Stimulated activated CD8-positive, alpha-beta memory T cell treated with anti-CD3 and anti-CD28 coated beads, Interleukin-12 subunit alpha, Interleukin-12 subunit beta, amount 100 ng/mL, for 4 hours (primary cell): ENCODE data around the gene SPPL3.

Experiments used
- DNase-seq: peaks from one replicate; pipeline ENCODE4 v3.0.0-alpha.2; 2020; ENCODE audit warnings: low read depth

The SPPL3 gene

GRCh38 chr12:120784804-120785203, 119.4 kb downstream of the SPPL3 start:
- no peak for DNase-seq

- no peak for DNase-seq
Observed at GRCh38 chr12:120783197-120783596, 121.0 kb downstream of the SPPL3 start.

GRCh38 chr12:120775862-120776552, 128.2 kb downstream of the SPPL3 start:
- DNase-seq = no peak

GRCh38 chr12:120774169-120774916, 129.8 kb downstream of the SPPL3 start:
- no peak for DNase-seq

GRCh38 chr12:120771097-120771496, 133.1 kb downstream of the SPPL3 start:
- DNase-seq = no peak

- DNase-seq = no peak
Observed at GRCh38 chr12:120767071-120768024, 136.8 kb downstream of the SPPL3 start.

- DNase-seq = no peak
Observed at GRCh38 chr12:120766566-120766965, 137.6 kb downstream of the SPPL3 start.

GRCh38 chr12:120764816-120765215, 139.3 kb downstream of the SPPL3 start:
- no peak for DNase-seq

- DNase-seq = no peak
Observed at GRCh38 chr12:120763250-120763649, 140.9 kb downstream of the SPPL3 start.

- no peak for DNase-seq
Observed at GRCh38 chr12:120762086-120762485, 142.1 kb downstream of the SPPL3 start.

GRCh38 chr12:120761519-120761934, 142.6 kb downstream of the SPPL3 start:
- DNase-seq = no peak

- no peak for DNase-seq
Observed at GRCh38 chr12:120760349-120761254, 143.6 kb downstream of the SPPL3 start.

GRCh38 chr12:120759591-120760348, 144.4 kb downstream of the SPPL3 start:
- no peak for DNase-seq

- no peak for DNase-seq
Observed at GRCh38 chr12:120758798-120759590, 145.2 kb downstream of the SPPL3 start.

- DNase-seq = no peak
Observed at GRCh38 chr12:120757949-120758348, 146.2 kb downstream of the SPPL3 start.

GRCh38 chr12:120757226-120757742, 146.9 kb downstream of the SPPL3 start:
- no peak for DNase-seq

GRCh38 chr12:120755269-120755668, 148.9 kb downstream of the SPPL3 start:
- no peak for DNase-seq

GRCh38 chr12:120754792-120755191, 149.4 kb downstream of the SPPL3 start:
- DNase-seq = no peak

- DNase-seq = no peak
Observed at GRCh38 chr12:120751389-120751788, 152.8 kb downstream of the SPPL3 start.

GRCh38 chr12:120750806-120751205, 153.4 kb downstream of the SPPL3 start:
- no peak for DNase-seq
